GM23338 (cell line): ENCODE data around the gene HTR4. TPM values are rescaled to one million over a fixed set of nuclear protein-coding genes. Genes with fewer than 3 reads are reported as not detected.

Experiments used
- ATAC-seq: fragments of 200-7000 bp; cut with Tn5 transposase; 3 replicates; pipeline ENCODE4 v1.9.1; 2020
- DNase-seq: peaks from one replicate; pipeline ENCODE4 v3.0.0-alpha.2; 2015; ENCODE audit warnings: low spot score
- H2AFZ ChIP-seq: fragments of 200-600 bp; sonication (generic); 2 replicates; pipeline ENCODE4 v1.8.0; 2016; ENCODE audit warnings: antibody characterized with exemption, mild to moderate bottlenecking, moderate library complexity
- H3F3A ChIP-seq: fragments of 200-600 bp; sonication (generic); replicated peaks from 2 replicates; pipeline ENCODE4 v1.8.0; 2017; ENCODE audit warnings: antibody characterized with exemption, mixed run types, low read depth
- H3K27ac ChIP-seq: fragments of 200-600 bp; sonication (generic); 2 replicates; pipeline ENCODE4 v1.6.1; 2016; ENCODE audit warnings: low read depth
- H3K27me3 ChIP-seq: fragments of 200-600 bp; sonication (generic); 2 replicates; pipeline ENCODE4 v1.8.0; 2016; ENCODE audit warnings: mild to moderate bottlenecking, mixed run types, moderate library complexity; ENCODE audit not compliant: insufficient read depth
- H3K36me3 ChIP-seq: fragments of 200-600 bp; sonication (generic); 2 replicates; pipeline ENCODE4 v1.8.0; 2016; ENCODE audit warnings: mild to moderate bottlenecking; ENCODE audit not compliant: insufficient read depth
- H3K4me1 ChIP-seq: fragments of 200-600 bp; sonication (generic); 2 replicates; pipeline ENCODE4 v1.8.0; 2016; ENCODE audit warnings: mild to moderate bottlenecking, moderate library complexity; ENCODE audit not compliant: insufficient read depth
- H3K4me2 ChIP-seq: fragments of 200-600 bp; sonication (generic); 2 replicates; pipeline ENCODE4 v1.7.1; 2017; ENCODE audit warnings: mixed run types
- H3K4me3 ChIP-seq: fragments of 200-600 bp; sonication (generic); 2 replicates; pipeline ENCODE4 v1.6.1; 2016; ENCODE audit warnings: mixed run types
- H3K79me2 ChIP-seq: fragments of 200-600 bp; sonication (generic); replicated peaks from 2 replicates; pipeline ENCODE4 v1.8.0; 2017; ENCODE audit warnings: mild to moderate bottlenecking; ENCODE audit not compliant: insufficient read depth
- H3K9me2 ChIP-seq: fragments of 200-600 bp; sonication (generic); 2 replicates; pipeline ENCODE4 v1.8.0; 2017; ENCODE audit not compliant: insufficient read depth
- H4K20me1 ChIP-seq: fragments of 200-600 bp; sonication (generic); replicated peaks from 2 replicates; pipeline ENCODE4 v1.8.0; 2017; ENCODE audit warnings: mild to moderate bottlenecking; ENCODE audit not compliant: insufficient read depth
- H3K27ac Mint-ChIP-seq: 2 replicates; pipeline ENCODE4 v1.8.0; 2020; ENCODE audit warnings: inconsistent platforms, mild to moderate bottlenecking, moderate library complexity, mixed read lengths
- H3K27me3 Mint-ChIP-seq: 3 replicates; pipeline ENCODE4 v1.8.0; 2022; ENCODE audit warnings: low read depth, mild to moderate bottlenecking, moderate library complexity, mixed read lengths, inconsistent platforms; ENCODE audit not compliant: insufficient read depth, poor library complexity
- H3K36me3 Mint-ChIP-seq: 3 replicates; pipeline ENCODE4 v1.8.0; 2021; ENCODE audit warnings: low read depth, mild to moderate bottlenecking, inconsistent platforms, moderate library complexity, mixed read lengths
- H3K4me1 Mint-ChIP-seq: 3 replicates; pipeline ENCODE4 v1.8.0; 2020; ENCODE audit warnings: mild to moderate bottlenecking, inconsistent platforms, mixed read lengths
- H3K4me3 Mint-ChIP-seq: 3 replicates; pipeline ENCODE4 v1.8.0; 2021; ENCODE audit warnings: moderate library complexity, mild to moderate bottlenecking, inconsistent platforms, mixed read lengths
- H3K9me3 Mint-ChIP-seq: 3 replicates; pipeline ENCODE4 v1.8.0; 2020; ENCODE audit warnings: moderate library complexity, mild to moderate bottlenecking, inconsistent platforms, mixed read lengths
- CREB1 ChIP-seq: fragments of 250-450 bp; sonication (Bioruptor Pico); IDR thresholded peaks from 2 replicates; pipeline ENCODE4 v1.5.0; 2020; ENCODE audit warnings: low read depth, mild to moderate bottlenecking, moderate library complexity
- CTCF ChIP-seq, 2 experiments: fragments of 200-600 bp in 1 of 2; sonication (generic) in 1 of 2; conservative IDR thresholded peaks; 2 replicates each; pipeline versions ENCODE4 v1.5.1 to v1.6.1; 2016 to 2017; ENCODE audit warnings: antibody characterized with exemption in 2 of 2, low read depth in 2 of 2, mild to moderate bottlenecking in 2 of 2, moderate library complexity in 1 of 2
- ETS1 ChIP-seq: IDR thresholded peaks from 2 replicates; pipeline ENCODE4 v1.6.1; 2016; ENCODE audit warnings: antibody characterized with exemption
- EZH2 ChIP-seq: fragments of 200-600 bp; sonication (generic); IDR thresholded peaks from one replicate; pipeline ENCODE4 v1.8.0; 2017; ENCODE audit warnings: antibody characterized with exemption, mild to moderate bottlenecking, low read depth; ENCODE audit not compliant: unreplicated experiment
- EZH2phosphoT487 ChIP-seq: fragments of 200-600 bp; sonication (generic); IDR thresholded peaks from one replicate; pipeline ENCODE4 v1.8.1; 2018; ENCODE audit warnings: antibody characterized with exemption; ENCODE audit not compliant: unreplicated experiment
- JUNB ChIP-seq: IDR thresholded peaks from one replicate; pipeline ENCODE4 v1.6.1; 2016; ENCODE audit warnings: antibody characterized with exemption; ENCODE audit not compliant: unreplicated experiment
- NANOG ChIP-seq: IDR thresholded peaks from 2 replicates; pipeline ENCODE4 v1.6.1; 2016; ENCODE audit warnings: antibody characterized with exemption, borderline replicate concordance
- REST ChIP-seq: IDR thresholded peaks from one replicate; pipeline ENCODE4 v1.6.1; 2018; ENCODE audit warnings: antibody characterized with exemption; ENCODE audit not compliant: unreplicated experiment
- ZNF114 ChIP-seq: fragments of 250-450 bp; sonication (Bioruptor Pico); IDR thresholded peaks from 2 replicates; pipeline ENCODE4 v1.5.0; 2020; ENCODE audit warnings: mild to moderate bottlenecking, moderate library complexity
- ZNF331 ChIP-seq: fragments of 250-450 bp; sonication (Bioruptor Pico); IDR thresholded peaks from 2 replicates; pipeline ENCODE4 v1.5.0; 2020; ENCODE audit warnings: low read depth, mild to moderate bottlenecking, moderate library complexity
- ZNF462 ChIP-seq: fragments of 250-450 bp; sonication (Bioruptor Pico); IDR thresholded peaks from 2 replicates; pipeline ENCODE4 v1.5.0; 2020; ENCODE audit warnings: mild to moderate bottlenecking, moderate library complexity
- polyA plus RNA-seq: library from polyadenylated mRNA; unstranded; fragments of >200 nt; fragmentation: Nextera tagmentation; extraction: Ambion mirVana; gene quantifications from 2 replicates; pipeline ENCODE4 v1.2.1, GENCODE V29; 2016
- total RNA-seq: library from RNA; depleted of rRNA; stranded (reverse); fragments of >200 nt; shearing (Covaris generic); gene quantifications from 2 replicates; pipeline ENCODE4 v1.2.3, GENCODE V29; 2014

Gene HTR4
- total and polyA plus RNA-seq, 2 experiments from 2014 or later = 0.10 TPM; not detected in 1

GRCh38 chr5:148639081-148639480 is 15.2 kb downstream of the HTR4 start:
- Histone ChIP-seq H4K20me1 (no peaks in the 10 kb centered on the region), H3F3A (no peaks in the 10 kb centered on the region), H3K36me3 (no peaks in the 10 kb centered on the region), H3K4me1 (no peaks in the 10 kb centered on the region), H3K79me2 (no peaks in the 10 kb centered on the region), H3K27ac (no peak overlapping the region), H3K4me2 (no peak overlapping the region), H3K9me2 (0 out of 2 replicates have a peak, but pooled peaks cover 5% of the 10 kb centered on the region), H3K4me3 (no peak overlapping the region), H3K27me3 (no peaks in the 10 kb centered on the region), H2AFZ (no peak overlapping the region)
- no peak for DNase-seq
- peaks cover 1% of the 10 kb centered on the region for H3K27me3 Mint-ChIP-seq
- no peak for TF ChIP-seq CTCF (conservative IDR thresholded peaks at IDR 0.05; ENCODE audit: low read depth in 2 of 2)
- no peak for TF ChIP-seq ETS1
- TF ChIP-seq JUNB = no peak
- TF ChIP-seq EZH2phosphoT487 = no peak
- TF ChIP-seq REST = no peak
- TF ChIP-seq ZNF114 = no peak
- no peak for TF ChIP-seq NANOG
- TF ChIP-seq ZNF331 (CRISPR knock-in tag) = no peak
- no peak for TF ChIP-seq CREB1
- TF ChIP-seq EZH2 = no peak
- TF ChIP-seq ZNF462 (CRISPR knock-in tag) = no peak
- no peak overlapping the region; the same call in 1 of the 2 replicates for H3K27ac Mint-ChIP-seq
- H3K9me3 Mint-ChIP-seq = no peaks in the 10 kb centered on the region
- no peaks in the 10 kb centered on the region for H3K36me3 Mint-ChIP-seq
- no peaks in the 10 kb centered on the region; the same call in 1 of the 3 replicates for H3K4me1 Mint-ChIP-seq
- no peak for ATAC-seq
- no peak overlapping the region for H3K4me3 Mint-ChIP-seq
